Hepatocyte (in vitro differentiated cells): ENCODE results near the gene OR5L1. TPM values are rescaled to one million over a fixed set of nuclear protein-coding genes. Genes with fewer than 3 reads are reported as not detected.

Experiments used
- DNase-seq: peaks from one replicate; pipeline ENCODE4 v3.0.0-alpha.2; 2016; ENCODE audit warnings: low spot score
- H2AFZ ChIP-seq: fragments of 200-600 bp; sonication (generic); 2 replicates; pipeline ENCODE4 v1.6.0; 2016; ENCODE audit warnings: antibody characterized with exemption, mild to moderate bottlenecking
- H3K27ac ChIP-seq: fragments of 200-600 bp; sonication (generic); 2 replicates; pipeline ENCODE4 v1.5.1; 2016; ENCODE audit warnings: mild to moderate bottlenecking
- H3K27me3 ChIP-seq: fragments of 200-600 bp; sonication (generic); 2 replicates; pipeline ENCODE4 v1.6.1; 2016
- H3K36me3 ChIP-seq: fragments of 200-600 bp; sonication (generic); replicated peaks from 2 replicates; pipeline ENCODE4 v1.5.1; 2016; ENCODE audit warnings: low read depth; ENCODE audit not compliant: insufficient read depth
- H3K4me1 ChIP-seq: fragments of 200-600 bp; sonication (generic); 2 replicates; pipeline ENCODE4 v1.5.1; 2016; ENCODE audit warnings: mild to moderate bottlenecking, moderate library complexity; ENCODE audit not compliant: insufficient read depth
- H3K4me2 ChIP-seq: fragments of 200-600 bp; sonication (generic); 2 replicates; pipeline ENCODE4 v1.6.0; 2016
- H3K4me3 ChIP-seq: fragments of 200-600 bp; sonication (generic); 2 replicates; pipeline ENCODE4 v1.5.1; 2016; ENCODE audit warnings: mild to moderate bottlenecking
- H3K79me2 ChIP-seq: fragments of 200-600 bp; sonication (generic); 2 replicates; pipeline ENCODE4 v1.6.0; 2017; ENCODE audit warnings: mild to moderate bottlenecking
- H3K9me2 ChIP-seq: fragments of 200-600 bp; sonication (generic); replicated peaks from 2 replicates; pipeline ENCODE4 v1.6.0; 2017; ENCODE audit warnings: mild to moderate bottlenecking; ENCODE audit not compliant: insufficient read depth
- H3K9me3 ChIP-seq: fragments of 200-600 bp; sonication (generic); 2 replicates; pipeline ENCODE4 v1.5.1; 2016; ENCODE audit warnings: low read depth, mild to moderate bottlenecking
- H4K20me1 ChIP-seq: fragments of 200-600 bp; sonication (generic); 2 replicates; pipeline ENCODE4 v1.6.0; 2016; ENCODE audit warnings: mild to moderate bottlenecking; ENCODE audit not compliant: insufficient read depth, poor library complexity, severe bottlenecking
- EZH2 ChIP-seq: fragments of 200-600 bp; sonication (generic); IDR thresholded peaks from 2 replicates; pipeline ENCODE4 v1.6.1; 2016; ENCODE audit warnings: antibody characterized with exemption, mild to moderate bottlenecking, borderline replicate concordance
- WGBS: methylation state at CpG from one replicate; pipeline ENCODE4 v1.1.6; 2016; ENCODE audit warnings: low lambda C conversion rate; ENCODE audit errors: missing lambda C conversion rate; 5-methylcytosine and 5-hydroxymethylcytosine counted together
- polyA plus RNA-seq: library from polyadenylated mRNA; unstranded; fragments of >200 nt; fragmentation: Nextera tagmentation; extraction: Ambion mirVana; gene quantifications from 2 replicates; pipeline ENCODE4 v1.2.1, GENCODE V29; 2016
- total RNA-seq: library from RNA; depleted of rRNA; stranded (reverse); fragments of >200 nt; gene quantifications from 2 replicates; pipeline ENCODE4 v1.2.3, GENCODE V29; 2014
- TF ChIP-seq, protein P1 (sequence below): fragments of 200-600 bp; sonication (generic); IDR thresholded peaks from 2 replicates; pipeline ENCODE4 v1.5.1; 2016; ENCODE audit warnings: antibody characterized with exemption, mild to moderate bottlenecking; ENCODE audit not compliant: poor library complexity

The OR5L1 gene
- total and polyA plus RNA-seq, 2 experiments from 2014 or later: not detected

DNA sequence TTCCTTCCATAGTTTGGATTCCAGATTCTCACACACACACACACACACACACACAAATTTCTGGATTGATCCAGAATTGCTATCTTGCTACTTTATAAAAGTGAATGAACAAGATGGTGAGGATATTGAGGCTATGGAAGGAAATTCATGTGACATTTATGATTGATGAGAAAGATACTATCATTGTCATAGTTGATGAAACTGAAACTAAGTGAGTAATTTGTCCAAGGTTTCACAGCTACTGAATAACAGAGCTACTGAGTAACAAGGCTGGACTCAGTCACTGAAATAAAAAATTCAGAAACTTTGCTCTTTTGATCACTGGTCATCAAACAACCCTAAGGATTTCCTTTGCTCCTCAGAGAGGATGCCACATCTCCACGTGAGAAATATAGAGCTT, 43.5 kb downstream of the OR5L1 start:
- H3K9me2 ChIP-seq: no peaks in the 10 kb centered on the region
- no peaks in the 10 kb centered on the region for H3K4me1 ChIP-seq
- H4K20me1 ChIP-seq: no peaks in the 10 kb centered on the region
- H3K79me2 ChIP-seq: no peaks in the 10 kb centered on the region
- H3K27ac ChIP-seq: no peak overlapping the region
- H3K9me3 ChIP-seq: no peaks in the 10 kb centered on the region
- no peak for DNase-seq
- H3K4me2 ChIP-seq: no peak overlapping the region
- WGBS: 9% methylated on average over 1 of the region's 1 CpG
- no peak overlapping the region for H2AFZ ChIP-seq
- no peak for TF ChIP-seq EZH2
- TF ChIP-seq, protein P1, sequence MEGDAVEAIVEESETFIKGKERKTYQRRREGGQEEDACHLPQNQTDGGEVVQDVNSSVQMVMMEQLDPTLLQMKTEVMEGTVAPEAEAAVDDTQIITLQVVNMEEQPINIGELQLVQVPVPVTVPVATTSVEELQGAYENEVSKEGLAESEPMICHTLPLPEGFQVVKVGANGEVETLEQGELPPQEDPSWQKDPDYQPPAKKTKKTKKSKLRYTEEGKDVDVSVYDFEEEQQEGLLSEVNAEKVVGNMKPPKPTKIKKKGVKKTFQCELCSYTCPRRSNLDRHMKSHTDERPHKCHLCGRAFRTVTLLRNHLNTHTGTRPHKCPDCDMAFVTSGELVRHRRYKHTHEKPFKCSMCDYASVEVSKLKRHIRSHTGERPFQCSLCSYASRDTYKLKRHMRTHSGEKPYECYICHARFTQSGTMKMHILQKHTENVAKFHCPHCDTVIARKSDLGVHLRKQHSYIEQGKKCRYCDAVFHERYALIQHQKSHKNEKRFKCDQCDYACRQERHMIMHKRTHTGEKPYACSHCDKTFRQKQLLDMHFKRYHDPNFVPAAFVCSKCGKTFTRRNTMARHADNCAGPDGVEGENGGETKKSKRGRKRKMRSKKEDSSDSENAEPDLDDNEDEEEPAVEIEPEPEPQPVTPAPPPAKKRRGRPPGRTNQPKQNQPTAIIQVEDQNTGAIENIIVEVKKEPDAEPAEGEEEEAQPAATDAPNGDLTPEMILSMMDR: no peak
- no peaks in the 10 kb centered on the region for H3K27me3 ChIP-seq
- no peak overlapping the region for H3K4me3 ChIP-seq
- H3K36me3 ChIP-seq: no peaks in the 10 kb centered on the region

Other genes with a start within 250 kb of the OR5L1 start
- not detected in 2 replicates for gene OR4C16, start 239.2 kb upstream of the OR5L1 start, total RNA-seq
- not detected in 2 replicates for gene OR4C16, start 239.2 kb upstream of the OR5L1 start, polyA plus RNA-seq
- not detected in 2 replicates for gene OR4C11, start 203.7 kb upstream of the OR5L1 start, total RNA-seq
- gene OR4C11, start 203.7 kb upstream of the OR5L1 start, polyA plus RNA-seq: not detected in 2 replicates
- gene OR4P4, start 176.3 kb upstream of the OR5L1 start, total RNA-seq: not detected in 2 replicates
- gene OR4P4, start 176.3 kb upstream of the OR5L1 start, polyA plus RNA-seq: not detected in 2 replicates
- not detected in 2 replicates for gene OR4S2, start 163.0 kb upstream of the OR5L1 start, total RNA-seq
- not detected in 2 replicates for gene OR4S2, start 163.0 kb upstream of the OR5L1 start, polyA plus RNA-seq
- not detected in 2 replicates for gene OR4C6, start 149.2 kb upstream of the OR5L1 start, total RNA-seq
- gene OR4C6, start 149.2 kb upstream of the OR5L1 start, polyA plus RNA-seq: not detected in 2 replicates
- gene OR5D13, start 37.9 kb upstream of the OR5L1 start, total RNA-seq: not detected in 2 replicates
- not detected in 2 replicates for gene OR5D13, start 37.9 kb upstream of the OR5L1 start, polyA plus RNA-seq
- gene OR5D14, start 15.8 kb upstream of the OR5L1 start, total RNA-seq: not detected in 2 replicates
- gene OR5D14, start 15.8 kb upstream of the OR5L1 start, polyA plus RNA-seq: not detected in 2 replicates
- not detected in 2 replicates for gene OR5D18, start 8.3 kb downstream of the OR5L1 start, total RNA-seq
- not detected in 2 replicates for gene OR5D18, start 8.3 kb downstream of the OR5L1 start, polyA plus RNA-seq
- gene OR5L2, start 15.9 kb downstream of the OR5L1 start, total RNA-seq: not detected in 2 replicates
- not detected in 2 replicates for gene OR5L2, start 15.9 kb downstream of the OR5L1 start, polyA plus RNA-seq
- not detected in 2 replicates for gene OR5D16, start 27.4 kb downstream of the OR5L1 start, total RNA-seq
- gene OR5D16, start 27.4 kb downstream of the OR5L1 start, polyA plus RNA-seq: not detected in 2 replicates
- not detected in 2 replicates for gene TRIM51, start 71.9 kb downstream of the OR5L1 start, total RNA-seq
- not detected in 2 replicates for gene TRIM51, start 71.9 kb downstream of the OR5L1 start, polyA plus RNA-seq
- gene OR5W2, start 103.2 kb downstream of the OR5L1 start, total RNA-seq: not detected in 2 replicates
- gene OR5W2, start 103.2 kb downstream of the OR5L1 start, polyA plus RNA-seq: not detected in 2 replicates
- not detected in 2 replicates for gene OR5I1, start 125.0 kb downstream of the OR5L1 start, total RNA-seq
- gene OR5I1, start 125.0 kb downstream of the OR5L1 start, polyA plus RNA-seq: not detected in 2 replicates
- not detected in 2 replicates for gene OR10AG1, start 158.6 kb downstream of the OR5L1 start, total RNA-seq
- gene OR10AG1, start 158.6 kb downstream of the OR5L1 start, polyA plus RNA-seq: not detected in 2 replicates
- gene OR5F1, start 183.3 kb downstream of the OR5L1 start, total RNA-seq: not detected in 2 replicates
- not detected in 2 replicates for gene OR5F1, start 183.3 kb downstream of the OR5L1 start, polyA plus RNA-seq
- gene OR5AS1, start 216.3 kb downstream of the OR5L1 start, total RNA-seq: not detected in 2 replicates
- not detected in 2 replicates for gene OR5AS1, start 216.3 kb downstream of the OR5L1 start, polyA plus RNA-seq